Caco-2 (cell line): ENCODE measurements around the gene NR1D1. TPM values are rescaled to one million over a fixed set of nuclear protein-coding genes. Genes with fewer than 3 reads are reported as not detected.

Source experiments
- BruUV-seq: library from RNA; stranded (reverse); fragments of 400-500 nt; replicated peaks from 2 replicates; lab custom pipeline; 2021; lab: Mats Ljungman, UMichigan
- CTCF ChIA-PET: fragments of 300-600 bp; sonication (Branson Sonifier 250); formaldehyde crosslinking; loops from one replicate; lab custom pipeline; 2022; ENCODE audit warnings: antibody characterized with exemption; lab: Charles Lee
- POLR2A ChIA-PET: fragments of 300-600 bp; sonication (Branson Sonifier 250); formaldehyde crosslinking; loops from one replicate; lab custom pipeline; 2022; ENCODE audit warnings: antibody characterized with exemption; lab: Charles Lee
- DNase-seq, 2 experiments: peaks; one replicate each; pipeline versions ENCODE4 v3.0.0 to v3.0.0-alpha.2; 2020 to 2022
- H3K27me3 ChIP-seq: replicated peaks from 2 replicates; pipeline ENCODE4 v1.6.0; 2011; ENCODE audit warnings: low read length; ENCODE audit not compliant: control insufficient read depth, insufficient read depth
- H3K36me3 ChIP-seq: 2 replicates; pipeline ENCODE4 v1.5.1; 2011; ENCODE audit warnings: low read length; ENCODE audit not compliant: control insufficient read depth, insufficient read depth
- H3K4me1 ChIP-seq: fragments of 250-450 bp; sonication (Bioruptor Pico); 2 replicates; pipeline ENCODE4 v1.5.1; 2020; ENCODE audit warnings: mild to moderate bottlenecking
- H3K4me3 ChIP-seq: 2 replicates; pipeline ENCODE4 v1.5.1; 2011; ENCODE audit warnings: low read depth, mild to moderate bottlenecking, control low read depth, low read length
- H3K9me3 ChIP-seq: fragments of 250-450 bp; sonication (Bioruptor Pico); 2 replicates; pipeline ENCODE4 v1.5.1; 2020; ENCODE audit warnings: mild to moderate bottlenecking, moderate library complexity
- H3K27ac Mint-ChIP-seq: one replicate; pipeline ENCODE4 v1.8.0; 2022; ENCODE audit warnings: mixed read lengths; ENCODE audit not compliant: unreplicated experiment
- H3K27me3 Mint-ChIP-seq: one replicate; pipeline ENCODE4 v1.8.0; 2022; ENCODE audit warnings: mixed read lengths; ENCODE audit not compliant: insufficient read depth, unreplicated experiment
- H3K36me3 Mint-ChIP-seq: one replicate; pipeline ENCODE4 v1.8.0; 2022; ENCODE audit warnings: mild to moderate bottlenecking, mixed read lengths; ENCODE audit not compliant: insufficient read depth, unreplicated experiment
- H3K4me1 Mint-ChIP-seq: one replicate; pipeline ENCODE4 v1.8.0; 2022; ENCODE audit warnings: low read depth, mixed read lengths; ENCODE audit not compliant: unreplicated experiment
- H3K4me3 Mint-ChIP-seq: one replicate; pipeline ENCODE4 v1.8.0; 2022; ENCODE audit warnings: mild to moderate bottlenecking, moderate library complexity, mixed read lengths; ENCODE audit not compliant: unreplicated experiment
- H3K9me3 Mint-ChIP-seq: one replicate; pipeline ENCODE4 v1.8.0; 2022; ENCODE audit warnings: mixed read lengths; ENCODE audit not compliant: unreplicated experiment
- intact Hi-C: fragments of 100-400 bp; cut with micrococcal nuclease; formaldehyde crosslinking; loops from one replicate; pipeline ENCODE4 v1.10.0; 2022; ENCODE audit not compliant: unreplicated experiment
- total RNA-seq: library from RNA; stranded (reverse); gene quantifications from 2 replicates; pipeline ENCODE4 v1.2.3, GENCODE V29; 2022
- TF ChIP-seq, protein P1 (sequence below), 2 experiments: fragments of 200-600 bp in 1 of 2; IDR thresholded peaks; 1 replicate in 1 of 2; 2 replicates in 1 of 2; pipeline versions ENCODE4 v1.5.1 to v1.8.0; 2011 to 2022; ENCODE audit warnings: antibody characterized with exemption in 1 of 2, control low read depth in 1 of 2, inconsistent platforms in 1 of 2, low read depth in 1 of 2, low read length in 1 of 2, mild to moderate bottlenecking in 1 of 2, moderate library complexity in 1 of 2; ENCODE audit not compliant: insufficient read depth in 1 of 2, severe bottlenecking in 1 of 2, unreplicated experiment in 1 of 2

Gene NR1D1
- total RNA-seq, 1 experiment from 2014 or later: 8.9 TPM

DNA sequence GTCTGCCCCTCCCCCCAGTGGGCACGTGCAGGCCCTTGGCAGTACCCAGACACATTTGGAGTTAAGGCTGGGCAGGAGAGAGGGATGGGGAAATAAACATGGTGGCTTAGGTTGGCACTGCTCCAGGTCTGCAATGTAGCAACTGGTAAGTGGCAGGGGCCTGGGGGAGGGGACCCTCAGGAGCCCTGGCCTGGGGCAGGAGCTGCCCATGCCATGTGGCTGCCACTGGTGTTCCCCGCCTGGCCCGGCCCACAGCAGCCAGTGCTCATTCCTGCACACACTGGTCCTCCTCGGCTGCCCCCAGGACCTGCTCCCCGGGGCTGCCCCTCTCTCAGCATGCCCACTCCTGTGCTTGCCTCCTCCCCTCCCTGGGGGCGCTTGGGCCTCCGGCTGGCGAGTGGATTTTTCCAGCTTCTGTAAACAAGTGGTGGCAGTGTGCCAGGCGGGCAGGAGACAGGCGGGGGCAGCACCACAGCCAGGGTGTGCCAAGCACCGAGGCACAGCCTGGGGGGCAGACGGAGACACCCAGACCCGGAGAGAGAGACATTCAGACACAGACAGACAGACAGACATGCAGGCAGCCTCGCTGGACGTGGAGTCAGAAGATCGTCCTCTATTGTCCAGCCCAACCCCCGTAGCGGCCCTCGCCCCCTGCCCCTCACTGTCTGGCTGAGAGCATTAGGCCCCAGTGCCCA is 28.2 kb downstream of the NR1D1 start:
- Mint-ChIP-seq H3K27me3 (no peaks in the 10 kb centered on the region), H3K36me3 (no peaks in the 10 kb centered on the region), H3K9me3 (no peaks in the 10 kb centered on the region), H3K27ac (peak overlapping the region; percentile 56), H3K4me1 (peaks cover 48% of the 10 kb centered on the region), H3K4me3 (peak overlapping the region; percentile 28)
- DNase-seq: no peak
- intact Hi-C loops: no loop called here
- peaks cover 3% of the 10 kb centered on the region; the same call in 1 of the 2 replicates for H3K36me3 ChIP-seq
- H3K4me1 ChIP-seq: peaks cover 75% of the 10 kb centered on the region
- no peaks in the 10 kb centered on the region for H3K9me3 ChIP-seq
- TF ChIP-seq, protein P1, sequence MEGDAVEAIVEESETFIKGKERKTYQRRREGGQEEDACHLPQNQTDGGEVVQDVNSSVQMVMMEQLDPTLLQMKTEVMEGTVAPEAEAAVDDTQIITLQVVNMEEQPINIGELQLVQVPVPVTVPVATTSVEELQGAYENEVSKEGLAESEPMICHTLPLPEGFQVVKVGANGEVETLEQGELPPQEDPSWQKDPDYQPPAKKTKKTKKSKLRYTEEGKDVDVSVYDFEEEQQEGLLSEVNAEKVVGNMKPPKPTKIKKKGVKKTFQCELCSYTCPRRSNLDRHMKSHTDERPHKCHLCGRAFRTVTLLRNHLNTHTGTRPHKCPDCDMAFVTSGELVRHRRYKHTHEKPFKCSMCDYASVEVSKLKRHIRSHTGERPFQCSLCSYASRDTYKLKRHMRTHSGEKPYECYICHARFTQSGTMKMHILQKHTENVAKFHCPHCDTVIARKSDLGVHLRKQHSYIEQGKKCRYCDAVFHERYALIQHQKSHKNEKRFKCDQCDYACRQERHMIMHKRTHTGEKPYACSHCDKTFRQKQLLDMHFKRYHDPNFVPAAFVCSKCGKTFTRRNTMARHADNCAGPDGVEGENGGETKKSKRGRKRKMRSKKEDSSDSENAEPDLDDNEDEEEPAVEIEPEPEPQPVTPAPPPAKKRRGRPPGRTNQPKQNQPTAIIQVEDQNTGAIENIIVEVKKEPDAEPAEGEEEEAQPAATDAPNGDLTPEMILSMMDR (IDR thresholded peaks at IDR 0.05; ENCODE audit: insufficient read depth in 1 of 2, low read depth in 1 of 2, low read length in 1 of 2, severe bottlenecking in 1 of 2, unreplicated experiment in 1 of 2): no peak
- TSS peak; percentile 80 for BruUV-seq
- ChIA-PET POLR2A (interaction anchor here (0.6 to 1.3 kb wide), 4 partner anchors 14 to 41 kb away, joined by 3 to 5 read pairs (median 4); partner anchors contain the start of genes MED24 and NR1D1), CTCF (interaction anchor here (0.5 to 1.8 kb wide), 10 partner anchors 8 to 462 kb away, joined by 3 to 17 read pairs (median 3); partner anchors contain the start of genes MED24, NR1D1 and THRA)
- H3K27me3 ChIP-seq: no peaks in the 10 kb centered on the region
- peak overlapping the region; percentile 6; the same call in 1 of the 2 replicates for H3K4me3 ChIP-seq

DNA sequence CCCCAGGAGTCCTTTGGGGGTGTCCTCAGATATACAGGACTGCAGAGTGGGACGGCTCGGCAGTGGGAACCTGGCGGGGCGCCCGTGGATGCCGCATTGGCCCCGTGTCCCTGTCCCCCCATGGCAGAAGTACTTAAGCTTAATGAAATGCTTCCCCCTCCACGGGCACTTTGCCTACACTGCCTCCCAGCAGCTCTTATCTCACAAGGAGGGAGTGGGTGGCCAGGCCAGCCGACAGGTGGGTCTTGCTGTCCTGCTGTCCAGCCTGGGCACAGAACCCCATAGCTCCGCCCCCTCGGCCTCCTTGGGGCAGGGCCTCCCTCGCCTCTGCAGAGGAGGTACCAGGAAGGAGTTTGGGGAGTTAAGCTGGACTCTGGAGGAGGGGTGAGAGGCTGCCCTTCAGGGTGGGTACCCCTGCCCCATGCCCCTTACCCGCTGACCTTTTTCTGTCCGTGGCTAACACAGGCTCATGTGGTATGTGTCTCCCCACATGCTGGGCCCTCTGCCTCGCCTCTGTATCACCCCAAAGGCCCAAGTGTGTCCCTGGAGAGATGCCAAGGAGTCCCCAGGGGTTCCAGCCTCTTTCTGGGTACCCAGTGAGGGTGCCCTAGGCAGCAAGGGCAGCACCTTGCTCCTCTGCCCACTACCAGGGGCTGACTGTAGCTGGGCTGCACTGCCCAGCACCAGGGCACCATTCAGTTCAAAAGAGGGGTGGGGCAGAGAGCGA is 28.9 kb downstream of the NR1D1 start:
- Mint-ChIP-seq H3K9me3 (no peaks in the 10 kb centered on the region), H3K27ac (peak overlapping the region; percentile 84), H3K36me3 (no peaks in the 10 kb centered on the region), H3K4me1 (peaks cover 51% of the 10 kb centered on the region), H3K27me3 (no peaks in the 10 kb centered on the region), H3K4me3 (peak overlapping the region; percentile 28)
- H3K9me3 ChIP-seq: no peaks in the 10 kb centered on the region
- intact Hi-C loops: no loop called here
- POLR2A ChIA-PET: interaction anchor here (0.6 kb wide), 1 partner anchor 41 kb away, joined by 3 read pairs; no protein-coding TSS in a partner anchor
- no peak overlapping the region; the same call in 1 of the 2 replicates for H3K4me3 ChIP-seq
- TF ChIP-seq, protein P1 (IDR thresholded peaks at IDR 0.05; ENCODE audit: insufficient read depth in 1 of 2, low read depth in 1 of 2, low read length in 1 of 2, severe bottlenecking in 1 of 2, unreplicated experiment in 1 of 2): no peak
- peak; percentile 59 to 77 for DNase-seq
- H3K36me3 ChIP-seq: no peaks in the 10 kb centered on the region; the same call in 1 of the 2 replicates
- H3K4me1 ChIP-seq: peaks cover 80% of the 10 kb centered on the region
- CTCF ChIA-PET: interaction anchor here (0.6 to 1.4 kb wide), 5 partner anchors 9 to 462 kb away, joined by 3 to 6 read pairs (median 4); partner anchors contain the start of genes MSL1, NR1D1 and THRA
- BruUV-seq: no TSS peak
- no peaks in the 10 kb centered on the region for H3K27me3 ChIP-seq

DNA sequence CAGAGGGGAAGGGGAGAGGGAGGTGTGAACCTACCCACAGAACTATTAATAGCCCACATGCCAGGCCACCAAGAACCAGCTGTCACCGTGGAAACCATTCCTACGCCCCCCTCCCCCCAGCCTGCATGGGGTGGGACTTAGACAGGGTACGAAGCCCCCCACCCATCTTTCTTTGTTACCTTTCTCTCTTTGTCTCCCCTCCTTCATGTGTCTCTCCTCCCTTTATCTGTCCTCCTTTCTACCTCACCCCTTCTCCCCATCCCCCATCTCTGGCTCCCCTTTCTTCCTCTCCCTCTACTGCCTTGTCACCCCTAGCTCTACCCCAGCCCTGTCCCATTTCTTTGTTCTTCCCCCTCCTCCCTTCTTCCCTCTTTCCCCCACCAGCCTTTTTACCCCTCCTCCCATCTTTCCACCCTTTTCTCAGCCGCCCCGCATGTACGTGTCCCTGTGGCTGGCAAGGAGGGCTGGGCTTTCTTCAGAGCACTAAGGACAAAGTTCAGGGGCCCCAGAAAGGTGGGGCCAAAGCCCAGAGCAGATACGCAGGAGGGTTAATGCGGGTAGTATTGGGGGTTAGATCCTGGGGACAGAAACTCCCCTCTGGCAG is 29.6 kb downstream of the NR1D1 start:
- Mint-ChIP-seq H3K27me3 (no peaks in the 10 kb centered on the region), H3K36me3 (no peaks in the 10 kb centered on the region), H3K27ac (peak overlapping the region; percentile 84), H3K4me3 (peak overlapping the region; percentile 28), H3K9me3 (no peaks in the 10 kb centered on the region), H3K4me1 (peaks cover 49% of the 10 kb centered on the region)
- H3K27me3 ChIP-seq: no peaks in the 10 kb centered on the region
- H3K4me1 ChIP-seq: peaks cover 77% of the 10 kb centered on the region
- no TSS peak for BruUV-seq
- no peaks in the 10 kb centered on the region for H3K9me3 ChIP-seq
- ChIA-PET POLR2A (no interaction called here), CTCF (interaction anchor here (0.6 to 1.4 kb wide), 4 partner anchors 8 to 97 kb away, joined by 3 to 6 read pairs (median 4); partner anchors contain the start of genes MSL1, NR1D1 and THRA)
- intact Hi-C loops: no loop called here
- H3K36me3 ChIP-seq: no peaks in the 10 kb centered on the region; the same call in 1 of the 2 replicates
- DNase-seq: peak; percentile 55 to 76
- no peak overlapping the region; the same call in 1 of the 2 replicates for H3K4me3 ChIP-seq
- TF ChIP-seq, protein P1 (IDR thresholded peaks at IDR 0.05; ENCODE audit: insufficient read depth in 1 of 2, low read depth in 1 of 2, low read length in 1 of 2, severe bottlenecking in 1 of 2, unreplicated experiment in 1 of 2): no peak
